Activated B cell treated with CpG ODN at 0.5 μM for 24 hours (primary cell): ENCODE data around the gene TXNRD2. TPM values are rescaled to one million over a fixed set of nuclear protein-coding genes. Genes with fewer than 3 reads are reported as not detected.
A peak's percentile ranks its signal among the peaks of the same experiment; 100 is the strongest.

Experiments used
- ATAC-seq: fragments of 200-7000 bp; cut with Tn5 transposase; one replicate; pipeline ENCODE4 v1.10.0; 2021; ENCODE audit warnings: low read depth, mild to moderate bottlenecking, moderate library complexity
- CTCF ChIA-PET: fragments of 350-600 bp; sonication (Branson Sonifier 250); formaldehyde crosslinking; loops from one replicate; lab custom pipeline; 2021; ENCODE audit warnings: antibody characterized with exemption; lab: Charles Lee
- POLR2A ChIA-PET: fragments of 350-600 bp; sonication (Branson Sonifier 250); formaldehyde crosslinking; loops from one replicate; lab custom pipeline; 2021; ENCODE audit warnings: antibody characterized with exemption; lab: Charles Lee
- DNase-seq: peaks from one replicate; pipeline ENCODE4 v3.0.0; 2022
- H3K27ac Mint-ChIP-seq: one replicate; pipeline ENCODE4 v1.8.0; 2020; ENCODE audit warnings: mixed read lengths
- H3K27me3 Mint-ChIP-seq: one replicate; pipeline ENCODE4 v1.8.0; 2021; ENCODE audit warnings: mixed read lengths
- H3K36me3 Mint-ChIP-seq: one replicate; pipeline ENCODE4 v1.8.0; 2021; ENCODE audit warnings: low read depth, mixed read lengths
- H3K4me1 Mint-ChIP-seq: one replicate; pipeline ENCODE4 v1.8.0; 2021; ENCODE audit warnings: mixed read lengths
- H3K4me3 Mint-ChIP-seq: one replicate; pipeline ENCODE4 v1.8.0; 2020; ENCODE audit warnings: mild to moderate bottlenecking, mixed read lengths
- H3K9me3 Mint-ChIP-seq: one replicate; pipeline ENCODE4 v1.8.0; 2020; ENCODE audit warnings: mixed read lengths
- CTCF ChIP-seq: fragments of 200-600 bp; IDR thresholded peaks from one replicate; pipeline ENCODE4 v1.8.0; 2022; ENCODE audit warnings: antibody characterized with exemption, mild to moderate bottlenecking
- intact Hi-C: fragments of 100-400 bp; cut with micrococcal nuclease; formaldehyde crosslinking; loops from one replicate; pipeline ENCODE4 v1.15.1; 2024
- total RNA-seq: library from RNA; stranded (reverse); gene quantifications from 2 replicates; pipeline ENCODE4 v1.2.3, GENCODE V29; 2022

Gene TXNRD2
- total RNA-seq, 1 donor from 2014 or later = 31.2 TPM

DNA sequence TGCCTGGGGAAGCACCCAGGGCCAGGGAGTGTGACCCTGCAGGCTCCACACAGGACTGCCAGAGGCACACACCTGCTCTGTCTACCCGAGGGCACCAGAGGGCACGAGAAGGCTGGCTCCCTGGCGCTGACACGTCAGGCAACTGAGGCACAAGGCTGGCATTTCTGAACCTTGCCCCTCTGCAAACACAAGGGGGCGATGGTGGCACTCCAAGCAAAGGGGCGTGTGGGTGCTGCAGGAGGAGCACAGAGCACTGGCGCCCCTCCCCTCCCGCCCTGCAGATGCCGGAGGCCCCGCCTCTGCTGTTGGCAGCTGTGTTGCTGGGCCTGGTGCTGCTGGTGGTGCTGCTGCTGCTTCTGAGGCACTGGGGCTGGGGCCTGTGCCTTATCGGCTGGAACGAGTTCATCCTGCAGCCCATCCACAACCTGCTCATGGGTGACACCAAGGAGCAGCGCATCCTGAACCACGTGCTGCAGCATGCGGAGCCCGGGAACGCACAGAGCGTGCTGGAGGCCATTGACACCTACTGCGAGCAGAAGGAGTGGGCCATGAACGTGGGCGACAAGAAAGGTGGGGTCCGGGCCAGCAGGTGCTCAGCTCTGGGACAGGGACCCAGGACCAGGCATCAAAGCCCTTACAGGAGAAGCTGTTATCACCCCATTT lies 20.8 kb upstream of the TXNRD2 start:
- H3K36me3 Mint-ChIP-seq = peaks cover 21% of the 10 kb centered on the region
- no peak overlapping the region for H3K4me3 Mint-ChIP-seq
- ChIA-PET CTCF (no interaction called here), POLR2A (interaction anchor here (0.7 kb wide), 1 partner anchor 16 kb away, joined by 5 read pairs; no protein-coding TSS in a partner anchor)
- TF ChIP-seq CTCF = no peak
- no peaks in the 10 kb centered on the region for H3K27me3 Mint-ChIP-seq
- intact Hi-C loops = no loop called here
- ATAC-seq (peak; percentile 85), DNase-seq (no peak)
- no peaks in the 10 kb centered on the region for H3K9me3 Mint-ChIP-seq
- no peak overlapping the region for H3K27ac Mint-ChIP-seq
- peaks cover 11% of the 10 kb centered on the region for H3K4me1 Mint-ChIP-seq

- Mint-ChIP-seq H3K9me3 (no peaks in the 10 kb centered on the region), H3K4me1 (peaks cover 11% of the 10 kb centered on the region), H3K27me3 (no peaks in the 10 kb centered on the region), H3K36me3 (peaks cover 16% of the 10 kb centered on the region), H3K4me3 (no peak overlapping the region), H3K27ac (no peak overlapping the region)
- intact Hi-C loops = no loop called here
- no peak for TF ChIP-seq CTCF
- ATAC-seq (no peak), DNase-seq (no peak)
- CTCF ChIA-PET = no interaction called here
- POLR2A ChIA-PET = no interaction called here
These were observed 20.2 kb upstream of the TXNRD2 start for GRCh38 chr22:19961868-19962245.

DNA sequence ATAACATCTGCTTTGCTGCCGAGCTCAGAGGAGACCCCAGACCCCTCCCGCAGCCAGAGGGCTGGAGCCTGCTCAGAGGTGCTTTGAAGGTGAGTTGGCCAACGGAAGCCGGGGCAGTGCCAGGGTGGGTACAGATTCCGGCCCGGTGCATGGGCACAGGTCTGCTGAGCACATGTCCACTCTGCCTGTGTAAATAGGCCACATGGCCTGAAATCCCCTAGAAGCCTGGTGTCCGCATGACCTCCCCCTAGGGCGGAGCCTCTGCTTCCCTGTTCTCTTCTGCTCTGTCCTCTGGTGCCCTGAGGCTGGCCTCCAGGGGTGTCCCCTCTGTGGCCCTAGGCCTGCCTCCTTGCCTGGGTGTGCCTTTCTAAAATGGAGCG lies 19.6 kb upstream of the TXNRD2 start:
- no peak overlapping the region for H3K27ac Mint-ChIP-seq
- ChIA-PET CTCF (no interaction called here), POLR2A (no interaction called here)
- H3K27me3 Mint-ChIP-seq = no peaks in the 10 kb centered on the region
- peaks cover 12% of the 10 kb centered on the region for H3K36me3 Mint-ChIP-seq
- ATAC-seq = no peak
- H3K4me1 Mint-ChIP-seq = peaks cover 11% of the 10 kb centered on the region
- H3K4me3 Mint-ChIP-seq = no peak overlapping the region
- TF ChIP-seq CTCF = no peak
- intact Hi-C loops = no loop called here
- DNase-seq = no peak
- H3K9me3 Mint-ChIP-seq = no peaks in the 10 kb centered on the region

GRCh38 chr22:19960491-19961200 lies 19.0 kb upstream of the TXNRD2 start:
- Mint-ChIP-seq H3K9me3 (no peaks in the 10 kb centered on the region), H3K27me3 (no peaks in the 10 kb centered on the region), H3K4me1 (peaks cover 14% of the 10 kb centered on the region), H3K27ac (no peak overlapping the region), H3K36me3 (peaks cover 12% of the 10 kb centered on the region), H3K4me3 (no peak overlapping the region)
- POLR2A ChIA-PET = no interaction called here
- ATAC-seq (no peak), DNase-seq (no peak)
- TF ChIP-seq CTCF = no peak
- CTCF ChIA-PET = no interaction called here
- intact Hi-C loops = no loop called here

- ChIA-PET CTCF (no interaction called here), POLR2A (no interaction called here)
- H3K4me1 Mint-ChIP-seq = peaks cover 16% of the 10 kb centered on the region
- TF ChIP-seq CTCF = no peak
- ATAC-seq (no peak), DNase-seq (no peak)
- peaks cover 9% of the 10 kb centered on the region for H3K36me3 Mint-ChIP-seq
- H3K9me3 Mint-ChIP-seq = no peaks in the 10 kb centered on the region
- no peaks in the 10 kb centered on the region for H3K27me3 Mint-ChIP-seq
- intact Hi-C loops = no loop called here
- no peak overlapping the region for H3K27ac Mint-ChIP-seq
- no peak overlapping the region for H3K4me3 Mint-ChIP-seq
These were observed 18.2 kb upstream of the TXNRD2 start for GRCh38 chr22:19959587-19960490.
